GM18507 (cell line): ENCODE results near the gene PNRC2.
A peak's percentile ranks its signal among the peaks of the same experiment; 100 is the strongest.
"Not testable (repeated sequence)": the region's sequence is repeated elsewhere in the genome, so short reads cannot be mapped to it uniquely, and the experiment has no call there.

Experiments
- DNase-seq: peaks from one replicate; pipeline ENCODE4 v3.0.0; 2011; ENCODE audit warnings: low read depth; ENCODE audit not compliant: insufficient read length; ENCODE audit errors: extremely low spot score
- FAIRE-seq: peaks from 2 replicates; lab custom pipeline; 2011; peaks lifted over from hg19 to GRCh38; lab: Jason Lieb, UNC

PNRC2 gene

DNA sequence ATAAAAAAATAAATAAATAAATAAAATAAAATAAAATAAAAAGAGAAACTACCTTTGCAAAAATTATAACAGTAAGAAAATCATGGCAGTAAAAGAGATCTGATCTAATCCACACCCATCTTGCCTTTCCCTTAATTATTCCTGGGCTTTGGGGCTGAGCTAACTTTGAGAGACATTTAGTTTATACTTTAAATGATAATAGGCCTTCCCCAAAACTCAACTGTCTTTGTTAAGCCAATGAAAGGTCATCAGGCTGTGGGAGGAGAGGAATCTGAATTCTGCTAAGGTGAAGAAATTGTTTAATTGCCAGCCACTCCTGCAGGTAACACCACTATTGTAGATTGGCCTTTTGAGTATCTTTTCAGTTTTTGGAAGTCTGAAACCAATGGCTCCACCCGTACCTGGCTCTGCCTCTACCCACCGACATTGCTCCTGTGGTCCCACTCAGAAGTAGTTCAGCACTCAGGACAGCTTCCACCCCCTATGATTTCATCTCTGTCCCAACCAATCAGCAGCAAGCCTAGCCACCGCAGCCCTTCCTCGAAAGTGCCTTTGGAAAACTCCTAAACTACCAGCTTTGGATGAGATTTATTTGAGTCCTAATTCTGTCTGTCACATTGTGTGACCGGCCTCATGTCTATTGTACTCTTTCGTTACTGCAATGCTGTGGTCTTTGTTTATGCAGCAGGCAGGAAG lies 23.0 kb upstream of the PNRC2 start:
- DNase-seq, result no peak

GRCh38 chr1:23947366-23947765 lies 12.3 kb upstream of the PNRC2 start:
- FAIRE-seq (no peak), DNase-seq (no peak)

More for the DNA sequence above, 23.0 kb upstream of the PNRC2 start:
- FAIRE-seq, result no peak

GRCh38 chr1:23953020-23953419 lies 6.6 kb upstream of the PNRC2 start:
- FAIRE-seq, result no peak
- no peak for DNase-seq

DNA sequence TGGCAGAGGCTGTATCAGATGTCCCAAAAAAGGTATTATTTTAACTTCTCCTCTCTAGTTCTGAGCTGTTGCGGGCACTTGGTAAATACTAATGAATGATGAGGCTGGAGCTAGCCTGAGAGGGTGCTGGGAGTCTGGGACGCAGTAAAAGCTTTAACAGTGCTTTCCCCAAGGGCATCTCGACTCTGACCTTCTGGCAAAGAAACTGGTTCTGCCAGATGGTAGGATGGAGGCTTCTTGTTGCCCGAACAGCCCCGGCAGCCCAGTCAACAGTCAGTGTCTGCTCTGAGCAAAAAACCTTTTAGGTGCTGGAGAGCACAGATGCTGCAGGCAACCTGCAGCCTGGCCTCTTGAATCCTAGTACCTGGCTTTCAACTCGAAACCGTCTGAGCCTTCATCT lies 2.5 kb upstream of the PNRC2 start:
- FAIRE-seq, result no peak
- DNase-seq, result no peak

- not testable (repeated sequence) for FAIRE-seq, DNase-seq
These were observed 1.4 kb upstream of the PNRC2 start for GRCh38 chr1:23958040-23958809.

GRCh38 chr1:23958810-23959460 lies 693 bp upstream of the PNRC2 start:
- FAIRE-seq, result no peak
- peak; percentile 70 for DNase-seq

GRCh38 chr1:23960291-23961020 lies 828 bp downstream of the PNRC2 start:
- peak; percentile 76 for FAIRE-seq
- DNase-seq, result no peak

DNA sequence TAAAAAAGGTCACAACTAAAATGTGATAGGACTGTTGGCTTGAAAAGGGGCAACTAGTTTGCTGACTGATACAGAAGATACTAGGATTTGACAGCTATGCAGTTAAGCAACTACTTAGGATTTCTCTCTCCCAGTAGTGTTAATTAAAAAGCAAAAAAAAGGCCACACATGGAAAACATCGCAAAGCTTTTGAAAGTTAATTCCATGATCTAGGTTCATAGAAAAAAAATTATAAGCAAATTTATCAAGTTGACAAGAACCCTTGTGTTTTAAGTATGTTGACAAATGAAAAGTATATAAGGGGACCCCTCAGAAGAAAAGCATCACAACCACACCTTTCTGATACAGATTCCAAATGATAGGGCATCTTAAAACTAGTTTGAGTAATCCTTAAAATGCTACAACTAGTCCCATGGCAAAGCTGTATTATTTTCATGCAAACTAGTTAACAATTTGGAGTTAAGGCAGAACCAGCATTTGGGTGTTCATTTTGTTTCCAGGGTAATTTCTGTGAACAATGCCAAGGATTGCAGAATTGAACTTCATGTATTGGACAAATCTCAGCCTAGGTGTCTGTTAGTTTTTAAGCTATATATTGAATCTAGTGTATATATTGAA lies 4.1 kb downstream of the PNRC2 start:
- DNase-seq (no peak), FAIRE-seq (peak; percentile 26)

DNA sequence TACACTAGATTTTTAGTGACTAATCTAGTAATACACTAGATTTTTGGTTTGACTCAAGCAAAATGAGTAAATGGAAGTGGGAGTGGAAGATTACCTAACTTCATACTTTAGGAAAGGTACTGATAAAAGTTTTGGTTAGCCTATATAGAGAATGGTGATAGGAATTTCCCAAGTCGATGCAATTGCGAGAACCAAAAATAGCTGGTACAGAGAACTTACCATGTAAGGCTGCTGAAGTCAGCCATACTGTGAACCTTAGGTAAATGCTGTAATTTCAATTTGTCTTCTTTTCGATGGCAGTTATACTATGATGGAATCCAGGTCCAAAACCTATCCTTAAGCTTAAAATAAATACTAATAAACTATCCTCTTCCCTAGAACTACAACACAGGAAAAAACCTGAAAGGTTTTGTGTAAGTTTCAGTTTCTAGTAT lies 4.6 kb downstream of the PNRC2 start:
- no peak for DNase-seq
- FAIRE-seq, result no peak

DNA sequence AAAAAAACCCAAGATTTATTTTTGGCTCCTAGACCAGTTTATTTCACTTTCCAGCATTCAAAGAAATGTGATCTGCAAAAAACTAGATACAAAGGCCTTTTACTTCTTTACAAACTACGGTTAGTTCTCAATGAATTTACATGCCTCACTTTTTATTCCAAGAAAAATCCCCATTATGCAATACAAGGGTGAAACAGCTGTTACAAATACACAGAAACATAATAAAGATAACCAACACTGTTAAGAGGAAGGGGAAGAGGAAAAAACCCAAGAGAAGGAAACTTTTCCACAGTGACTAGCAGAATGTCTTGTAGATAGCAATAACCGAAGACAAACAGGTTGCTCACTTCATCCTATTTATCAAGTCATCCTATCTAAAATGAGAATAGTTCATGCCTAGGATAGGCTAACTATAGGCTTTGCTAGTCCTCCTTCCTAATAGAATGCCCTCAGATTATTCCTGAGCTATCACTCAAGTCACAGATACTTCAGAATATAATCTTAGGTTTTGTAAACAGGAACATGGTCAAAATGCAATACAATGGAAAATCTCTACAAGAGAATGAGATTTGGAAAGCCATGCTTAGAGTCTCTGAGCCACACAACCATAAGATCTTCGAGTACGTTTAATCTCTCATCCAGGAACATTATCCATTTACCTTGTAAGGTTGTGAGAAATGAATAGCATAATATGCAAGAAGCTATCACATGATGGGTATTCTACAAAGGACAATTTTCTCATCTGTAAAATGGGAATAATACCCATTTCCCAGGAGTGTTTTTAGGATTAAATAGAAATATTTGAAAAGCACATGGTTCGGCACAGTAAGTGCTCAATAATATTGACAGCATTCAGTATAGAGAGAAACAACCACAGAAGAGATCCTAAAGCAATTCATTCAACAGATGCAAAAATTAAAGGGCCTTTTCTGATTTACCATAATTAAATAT lies 5.4 kb downstream of the PNRC2 start:
- FAIRE-seq, result no peak
- DNase-seq, result no peak

GRCh38 chr1:23966973-23967493 lies 7.4 kb downstream of the PNRC2 start:
- FAIRE-seq (no peak), DNase-seq (no peak)

DNA sequence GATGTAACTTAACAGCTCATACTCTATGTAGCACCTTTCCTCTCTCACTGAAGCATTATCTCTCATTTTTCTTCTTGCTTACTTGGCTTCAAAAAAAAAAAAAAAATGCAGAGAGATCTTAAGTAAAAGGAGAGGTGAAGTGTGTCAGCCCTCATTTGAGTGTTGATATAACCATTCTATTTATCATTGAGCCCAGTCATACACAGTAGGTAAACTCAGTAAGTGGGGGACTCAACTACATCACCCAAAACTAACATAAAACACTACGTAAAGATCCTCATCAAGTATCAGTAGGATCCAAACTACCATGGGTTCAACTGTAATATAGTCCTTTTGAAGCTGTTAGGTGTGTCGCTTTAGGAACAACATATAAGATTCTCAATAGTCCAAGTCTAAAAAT lies 8.2 kb downstream of the PNRC2 start:
- DNase-seq (no peak), FAIRE-seq (no peak)

DNA sequence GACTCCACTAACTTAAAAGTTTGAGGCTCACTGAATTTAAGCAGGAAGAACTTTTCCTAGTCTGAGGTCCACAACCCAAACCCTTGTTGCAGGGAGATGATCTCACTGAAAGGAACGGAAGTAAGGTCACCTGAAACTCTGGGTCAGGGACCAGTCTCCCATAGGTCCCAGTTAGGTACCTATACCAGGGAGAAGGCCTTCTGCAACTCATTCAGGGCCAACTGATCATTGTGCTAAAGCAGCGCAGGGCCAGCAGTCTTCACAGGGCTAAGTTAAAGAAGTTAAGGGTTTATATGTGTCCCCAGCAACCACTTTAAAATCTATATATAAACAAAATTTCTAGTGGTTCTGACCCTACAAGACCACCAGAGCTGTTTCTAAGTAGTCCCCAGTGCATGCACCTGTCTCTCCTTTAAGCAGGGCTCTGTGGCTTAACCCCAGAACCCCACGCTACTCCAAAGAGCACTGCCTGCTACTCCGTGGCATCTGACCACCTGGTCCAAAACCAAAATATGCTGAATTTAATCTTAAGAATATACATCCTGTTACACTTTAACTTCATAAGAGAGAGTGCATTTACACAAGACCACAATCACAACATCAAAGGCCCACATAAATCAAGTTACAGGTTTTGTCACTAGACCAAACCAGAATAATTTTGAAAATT lies 17.7 kb downstream of the PNRC2 start:
- FAIRE-seq, result no peak
- DNase-seq, result no peak

DNA sequence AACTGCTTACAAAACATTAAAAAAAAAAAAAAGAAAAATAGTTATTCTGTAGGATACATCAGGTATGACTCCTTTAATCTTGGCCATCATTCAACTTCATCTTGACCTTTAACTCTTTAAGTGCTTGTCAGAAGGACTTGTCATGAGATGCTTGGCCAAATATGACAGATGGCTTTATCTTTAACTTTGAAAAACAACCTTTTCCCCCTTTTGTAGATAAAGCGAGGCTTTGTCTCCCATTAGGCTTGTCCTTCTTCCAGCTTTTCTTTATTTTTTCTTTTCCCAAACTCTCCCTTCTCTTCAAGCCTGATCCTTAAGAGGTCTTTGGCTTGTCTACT lies 18.2 kb downstream of the PNRC2 start:
- DNase-seq (no peak), FAIRE-seq (no peak)

- no peak for DNase-seq
- FAIRE-seq, result no peak
These were observed 19.2 kb downstream of the PNRC2 start for GRCh38 chr1:23978805-23979204.

GRCh38 chr1:23979387-23979880 lies 19.8 kb downstream of the PNRC2 start:
- peak; percentile 47 for FAIRE-seq
- no peak for DNase-seq

- peak; percentile 95 for DNase-seq
- FAIRE-seq, result peak; percentile 97
These were observed 20.5 kb downstream of the PNRC2 start, which contains the start of gene SRSF10 for GRCh38 chr1:23979881-23980727. Gene SRSF10, minus strand, starts transcription at chr1:23980327. Its CDS starts 72 bp downstream, at chr1:23980255.
